NCI-H187 treated with DMSO at 0.1 percent for 48 hours (cell line): Measurements from ENCODE around the gene NRCAM.
"Not testable (repeated sequence)": the region's sequence is repeated elsewhere in the genome, so short reads cannot be mapped to it uniquely, and the experiment has no call there.

Experiments
- DNase-seq: peaks from one replicate; lab custom pipeline; 2025; lab: John Stamatoyannopoulos, UW

Gene NRCAM

DNA sequence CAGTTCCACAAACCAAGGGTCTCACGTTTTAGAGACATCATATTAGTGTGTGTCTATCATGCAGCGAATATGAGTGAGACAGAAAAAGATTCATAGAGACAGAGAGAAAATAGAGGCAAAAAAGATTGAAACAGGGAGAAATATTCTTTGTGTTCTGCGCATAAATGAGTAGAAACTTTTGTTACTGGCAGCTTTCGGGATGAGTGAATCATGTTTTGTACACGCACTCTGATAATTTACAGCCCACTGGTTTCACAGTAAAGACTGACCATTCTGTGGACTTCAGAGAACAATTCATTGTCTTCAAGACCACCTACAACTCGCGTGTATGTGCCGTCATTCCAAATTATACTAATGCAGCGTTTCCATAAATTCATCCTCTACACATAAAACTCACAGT is 60.2 kb downstream of the NRCAM start:
- DNase-seq: no peak

DNA sequence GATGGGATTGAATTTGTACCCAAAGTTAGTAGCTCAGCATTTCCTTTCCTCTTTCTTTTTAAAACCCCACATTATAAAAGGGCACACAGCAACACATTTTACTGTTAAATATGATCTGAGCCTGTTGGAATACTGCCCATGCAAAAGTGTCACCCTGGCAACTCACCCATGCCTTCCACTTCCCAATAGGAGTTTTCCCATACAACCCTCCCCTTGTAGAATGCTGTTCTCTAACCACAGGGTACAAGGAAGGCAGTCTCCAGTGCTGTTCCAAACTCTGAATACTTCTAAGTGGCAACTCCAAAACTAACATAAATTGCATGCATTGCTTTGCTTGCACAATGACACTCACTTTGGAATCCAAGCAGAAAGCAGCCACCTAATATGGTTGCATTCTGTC is 60.8 kb downstream of the NRCAM start:
- DNase-seq: no peak

DNA sequence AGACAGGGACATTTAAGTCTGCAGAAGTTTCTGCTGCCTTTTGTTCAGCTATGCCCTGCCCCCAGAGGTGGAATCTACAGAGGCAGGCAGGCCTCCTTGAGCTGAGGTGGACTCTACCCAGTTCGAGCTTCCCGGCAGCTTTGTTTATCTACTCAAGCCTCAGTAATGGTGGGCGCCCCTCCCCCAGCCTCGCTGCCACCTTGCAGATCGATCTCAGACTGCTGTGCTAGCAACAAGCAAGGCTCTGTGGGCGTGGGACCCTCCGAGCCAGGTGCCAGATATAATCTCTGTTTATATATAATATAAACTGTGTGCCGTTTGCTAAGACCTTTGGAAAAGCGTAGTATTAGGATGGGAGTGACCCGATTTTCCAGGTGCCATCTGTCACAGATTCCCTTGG is 63.1 kb downstream of the NRCAM start:
- DNase-seq: not testable (repeated sequence)

DNA sequence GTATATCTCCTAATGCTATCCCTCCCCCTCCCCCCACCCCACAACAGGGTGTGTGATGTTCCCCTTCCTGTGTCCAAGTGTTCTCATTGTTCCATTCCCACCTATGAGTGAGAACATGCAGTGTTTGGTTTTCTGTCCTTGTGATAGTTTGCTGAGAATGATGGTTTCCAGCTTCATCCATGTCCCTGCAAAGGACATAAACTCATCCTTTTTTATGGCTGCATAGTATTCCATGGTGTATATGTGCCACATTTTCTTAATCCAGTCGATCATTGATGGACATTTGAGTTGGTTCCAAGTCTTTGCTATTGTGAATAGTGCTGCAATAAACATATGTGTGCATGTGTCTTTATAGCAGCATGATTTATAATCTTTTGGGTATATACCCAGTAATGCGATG is 68.5 kb downstream of the NRCAM start:
- DNase-seq: not testable (repeated sequence)

DNA sequence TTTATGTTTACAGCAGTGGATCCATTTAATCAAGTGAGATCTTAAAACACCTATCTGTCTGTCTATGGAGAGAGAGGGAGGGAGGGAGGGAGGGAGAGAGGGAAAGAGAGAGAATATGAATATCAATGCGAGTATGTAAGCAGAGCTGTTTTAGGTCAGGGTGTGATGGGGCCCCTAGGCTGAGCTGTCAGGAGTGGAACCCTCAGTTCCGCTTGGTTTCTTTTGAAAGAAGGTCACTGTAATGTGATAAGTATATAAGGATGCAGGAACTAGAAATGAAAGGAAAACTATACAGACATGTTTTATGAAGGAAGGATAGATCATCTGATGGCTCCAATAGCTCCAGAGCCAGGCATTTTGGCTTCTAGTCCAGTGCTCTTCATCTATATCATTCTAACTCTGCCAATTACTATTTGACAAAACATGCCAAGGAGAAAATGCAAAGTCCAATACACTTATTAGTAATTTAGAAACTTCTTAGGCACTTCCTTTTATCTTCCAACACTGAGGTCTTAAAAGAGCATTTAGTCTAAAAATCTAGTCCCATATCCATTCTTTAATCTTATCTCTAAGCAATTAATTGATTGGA is 70.3 kb downstream of the NRCAM start:
- DNase-seq: peak; percentile 92

DNA sequence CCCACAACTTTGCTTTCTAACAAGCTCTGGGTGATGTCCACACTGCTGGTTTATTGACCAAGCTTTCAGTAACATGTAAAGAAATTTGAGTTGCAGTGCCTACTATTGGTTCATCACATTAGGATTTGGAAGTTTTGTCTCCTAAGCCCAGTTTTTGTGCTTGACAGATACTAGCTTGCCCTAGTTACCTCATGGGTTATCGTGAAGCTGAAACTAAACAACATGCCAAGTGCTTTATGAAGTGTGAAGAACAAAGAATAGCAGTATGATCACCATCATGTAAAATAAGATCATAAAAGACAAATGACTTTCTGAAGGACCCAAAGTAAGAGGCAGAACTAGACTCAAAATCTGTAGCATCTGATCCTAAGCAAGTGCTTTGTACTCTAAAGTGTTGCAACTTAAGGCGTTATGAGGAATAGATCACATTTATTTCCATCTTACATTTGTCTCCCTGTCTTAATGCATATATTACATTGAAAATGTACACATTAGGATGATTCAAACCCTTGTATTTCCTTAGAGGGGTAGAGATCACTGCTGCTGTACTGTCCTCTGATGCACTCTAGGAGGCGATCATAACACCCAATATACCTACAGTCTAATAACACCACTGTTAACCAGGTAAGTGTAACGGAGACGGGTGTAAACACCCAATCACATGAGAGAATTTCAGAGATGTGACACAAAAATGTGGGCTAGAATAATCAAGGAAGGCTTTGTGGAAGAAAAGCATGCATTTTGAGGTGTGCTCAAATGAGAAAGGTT is 71.3 kb downstream of the NRCAM start:
- DNase-seq: no peak

DNA sequence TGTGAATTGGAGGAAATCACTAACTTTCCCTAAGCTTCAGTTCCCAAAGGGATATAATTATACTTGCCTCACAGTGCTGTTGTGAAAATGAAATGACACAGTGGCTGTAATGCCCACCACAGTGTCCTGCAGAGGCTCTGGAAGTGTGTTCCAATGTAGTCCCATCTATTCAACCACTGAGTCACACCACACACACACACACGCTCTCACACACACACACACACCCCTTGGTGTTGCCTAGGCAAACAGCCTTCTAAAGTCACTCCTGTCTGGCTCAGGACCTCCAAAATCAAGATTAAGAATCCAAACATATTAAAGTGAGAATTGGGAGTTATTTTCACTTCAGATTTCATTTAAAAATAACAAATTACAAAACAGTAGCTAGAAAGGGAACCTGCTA is 73.3 kb downstream of the NRCAM start:
- no peak for DNase-seq

DNA sequence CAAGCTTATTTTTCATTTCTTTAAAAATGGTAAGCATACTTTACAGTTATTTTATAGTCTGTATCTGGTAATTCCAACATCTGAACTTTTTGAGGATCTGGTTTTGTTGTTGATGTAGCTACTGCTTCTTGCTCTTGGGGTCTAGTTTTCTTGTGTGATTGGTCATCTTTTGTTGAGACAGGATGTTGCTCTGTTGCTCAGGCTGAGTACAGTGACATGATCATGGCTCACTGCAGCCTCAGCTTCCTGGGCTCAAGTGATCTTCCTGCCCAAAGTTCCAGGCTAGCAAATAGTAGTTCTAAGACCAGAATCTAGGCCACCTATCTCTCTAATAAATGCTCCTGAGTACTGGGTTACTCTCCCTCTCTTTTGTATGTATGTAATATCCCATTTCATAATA is 75.7 kb downstream of the NRCAM start:
- no peak for DNase-seq

DNA sequence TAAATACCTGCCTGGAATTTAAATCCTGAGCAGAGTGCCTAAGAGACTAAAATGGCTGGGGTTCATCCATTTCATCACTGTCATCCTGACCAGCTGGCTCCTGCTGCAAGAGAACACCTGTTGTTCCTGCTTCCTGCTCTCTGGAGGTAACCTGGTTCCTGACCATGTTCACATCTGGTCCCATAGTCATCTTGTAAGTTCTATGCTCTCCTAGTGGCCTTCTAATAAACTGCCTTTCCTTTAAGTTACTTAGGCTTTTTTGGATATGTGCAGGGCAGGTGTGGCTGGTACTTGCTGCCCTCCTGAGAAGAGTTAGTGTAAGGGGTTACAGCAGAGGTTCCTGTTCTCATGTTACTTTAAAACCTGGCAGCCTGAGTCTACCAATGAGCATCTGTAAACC is 80.0 kb downstream of the NRCAM start:
- DNase-seq: no peak

DNA sequence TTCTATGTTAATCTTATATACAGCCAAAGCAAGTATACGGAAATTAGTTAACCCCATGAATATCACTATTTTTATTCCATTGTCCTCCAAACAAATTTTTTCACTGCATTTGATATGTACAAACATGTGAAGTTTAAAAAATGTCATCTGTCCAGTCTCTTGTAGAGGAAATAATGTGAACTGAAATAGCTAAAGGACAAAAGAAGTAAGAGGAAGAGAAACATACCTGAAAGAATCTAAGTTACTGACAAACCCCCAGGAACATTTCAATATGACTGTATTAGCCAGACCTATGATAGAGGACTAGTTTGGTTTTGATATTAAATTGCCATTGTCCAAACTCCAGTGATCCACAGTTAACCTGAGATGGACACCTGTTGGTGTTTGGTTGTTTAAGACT is 80.6 kb downstream of the NRCAM start:
- no peak for DNase-seq

DNA sequence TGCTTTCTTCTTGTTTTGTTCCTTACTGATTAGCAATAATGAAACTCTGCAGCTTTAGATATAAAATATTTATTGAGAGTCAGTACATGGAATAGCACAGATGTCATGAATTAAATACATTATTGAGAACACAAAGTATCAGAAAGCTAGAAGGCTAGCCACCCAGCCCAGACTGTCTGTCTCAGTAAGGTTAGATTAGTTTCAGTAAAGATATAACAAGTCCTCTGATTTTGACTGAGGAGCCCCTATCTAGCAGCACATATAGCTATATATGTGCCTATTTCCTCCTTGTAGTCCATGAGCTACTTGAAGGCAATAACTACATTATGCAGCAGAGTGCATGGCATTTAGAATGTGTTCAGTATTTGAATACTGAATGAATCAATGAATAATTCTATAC is 81.3 kb downstream of the NRCAM start:
- DNase-seq: no peak

DNA sequence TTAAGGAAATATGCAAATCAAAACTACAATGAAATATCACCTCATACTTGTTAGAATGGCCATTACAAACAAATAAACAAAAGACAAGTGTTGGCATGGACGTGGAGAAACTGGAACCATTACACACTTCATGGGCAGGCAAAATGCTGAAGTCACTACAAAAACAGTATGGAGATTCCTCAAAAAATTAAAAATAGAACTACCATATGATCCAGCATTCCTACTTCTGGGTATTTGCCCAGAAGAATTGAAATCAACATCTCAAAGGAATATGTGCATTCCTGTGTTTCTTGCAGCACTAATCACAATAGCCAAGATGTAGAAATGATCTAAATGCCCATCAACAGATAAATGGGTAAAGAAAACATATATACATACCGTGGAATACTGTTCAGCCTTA is 83.6 kb downstream of the NRCAM start:
- no peak for DNase-seq

DNA sequence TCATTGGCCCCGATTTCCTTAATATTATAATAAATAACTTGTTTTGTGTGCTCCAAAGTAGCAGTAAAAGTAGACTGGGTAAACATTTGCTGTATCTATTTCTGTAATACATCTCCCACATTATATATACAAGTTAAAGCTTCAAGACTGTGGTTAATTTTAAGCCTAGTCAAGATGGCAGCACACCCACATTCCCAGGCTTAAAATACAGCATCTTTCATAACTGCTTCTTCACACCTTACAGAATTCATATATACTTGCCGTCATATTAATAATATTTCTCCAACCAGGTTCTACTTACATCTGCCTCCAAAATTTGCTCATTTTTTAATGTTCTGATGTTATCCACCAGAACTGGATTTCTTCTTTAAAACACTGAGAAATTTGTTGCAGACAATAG is 85.6 kb downstream of the NRCAM start:
- no peak for DNase-seq

DNA sequence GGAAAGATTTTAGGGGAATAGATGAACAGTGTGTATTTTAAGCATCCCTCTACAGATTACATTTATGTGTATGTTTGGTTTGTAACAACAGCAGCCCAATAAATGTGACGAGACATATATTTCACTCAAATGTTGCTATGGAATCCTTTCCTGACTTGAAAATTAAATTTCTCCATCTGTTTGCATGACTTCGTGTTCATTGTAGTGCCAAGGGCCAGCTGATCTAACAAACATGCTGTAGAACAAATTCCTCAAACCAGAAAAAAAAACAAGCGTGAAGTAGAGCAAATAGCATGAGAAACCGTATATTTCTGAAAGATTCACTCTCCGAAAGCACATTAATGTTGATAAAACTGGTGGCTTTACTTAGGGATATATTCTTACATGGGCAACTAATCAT is 87.8 kb downstream of the NRCAM start:
- DNase-seq: no peak

DNA sequence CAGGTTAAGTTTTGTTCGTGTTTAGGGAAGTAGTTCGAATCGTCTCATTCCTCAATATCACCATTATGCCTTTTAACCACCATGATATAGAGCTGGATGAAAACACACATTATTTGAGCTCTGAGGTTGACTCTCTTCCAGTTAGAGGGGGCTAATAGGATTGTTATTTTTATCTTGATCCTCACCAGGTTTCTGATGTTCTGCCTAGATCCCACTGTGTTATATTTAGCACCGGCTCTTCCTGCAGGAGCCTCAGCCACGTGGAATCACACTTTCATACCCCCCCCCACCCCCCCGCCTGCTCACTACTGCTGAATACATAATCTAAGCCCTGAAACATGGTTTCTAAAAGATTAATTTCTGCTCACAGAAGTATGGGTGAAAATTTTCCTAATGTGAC is 88.3 kb downstream of the NRCAM start:
- no peak for DNase-seq

DNA sequence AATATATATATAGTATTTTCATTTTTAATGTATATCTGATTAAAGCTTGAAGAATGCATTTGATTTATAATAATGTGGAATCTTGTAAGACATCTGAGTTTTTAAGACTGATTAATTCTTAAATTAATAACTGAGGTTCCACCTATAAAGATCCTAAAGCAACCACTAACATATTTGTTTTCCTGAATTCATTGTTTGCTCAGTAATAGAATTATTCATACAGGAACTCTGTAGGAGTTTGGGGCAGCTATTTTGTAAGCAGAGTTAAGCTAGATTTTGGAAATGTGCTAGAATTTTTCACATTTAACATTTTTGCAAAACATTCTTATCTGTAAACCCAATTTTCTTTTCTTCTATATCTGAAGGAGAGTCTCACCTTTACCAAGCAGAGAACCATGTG is 88.9 kb downstream of the NRCAM start:
- DNase-seq: no peak

DNA sequence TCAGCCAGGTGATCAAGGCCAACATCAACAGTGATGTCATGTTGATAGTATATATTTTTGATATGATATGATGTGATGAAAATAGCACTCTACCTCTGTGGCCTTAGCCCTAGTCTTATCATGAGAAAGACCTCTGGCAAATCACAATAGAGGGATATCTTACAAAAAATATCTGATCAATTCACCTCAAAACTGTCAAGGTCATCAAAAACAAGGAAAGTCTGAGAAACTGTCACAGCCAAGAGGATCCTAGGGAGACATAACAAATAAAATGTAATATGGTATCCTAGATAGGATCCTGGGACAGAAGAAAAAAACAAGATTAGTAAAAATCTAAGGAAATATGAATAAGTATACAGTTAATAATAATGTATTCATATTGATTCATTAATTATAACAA is 92.6 kb downstream of the NRCAM start:
- DNase-seq: no peak

DNA sequence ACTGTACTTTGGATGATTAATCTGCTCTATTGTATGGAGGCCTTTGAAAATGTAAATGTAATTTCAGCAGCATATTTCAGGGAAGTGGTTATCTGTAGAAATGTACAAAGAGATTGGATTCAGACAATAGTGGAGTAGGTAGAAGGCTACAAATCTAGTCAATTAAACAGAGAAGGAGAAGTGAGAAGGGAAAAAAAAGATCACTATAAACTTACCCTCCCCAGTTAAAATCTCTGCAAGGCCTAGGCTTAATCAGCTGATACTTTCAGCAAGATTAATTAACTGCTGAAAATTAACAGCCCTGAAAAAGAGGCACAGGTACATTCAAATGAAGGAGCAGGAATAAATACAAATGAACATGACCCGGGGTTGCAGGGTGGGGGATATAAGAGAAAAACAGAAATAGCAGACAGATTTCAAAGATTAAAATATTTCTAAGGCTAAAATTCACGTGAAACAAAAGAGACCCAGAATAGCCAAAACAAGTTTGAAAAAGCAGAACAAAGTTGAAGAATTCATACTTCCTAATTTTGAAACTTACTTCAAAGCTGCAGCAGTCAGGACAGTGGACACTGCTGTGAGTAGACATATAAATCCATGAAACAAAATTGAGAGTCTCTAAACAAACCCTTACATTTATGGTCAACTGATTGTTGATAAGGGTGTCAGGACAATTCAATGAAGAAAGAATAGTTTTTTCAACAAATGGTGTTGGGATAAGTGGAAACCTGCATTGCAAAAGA is 96.0 kb downstream of the NRCAM start:
- DNase-seq: no peak

DNA sequence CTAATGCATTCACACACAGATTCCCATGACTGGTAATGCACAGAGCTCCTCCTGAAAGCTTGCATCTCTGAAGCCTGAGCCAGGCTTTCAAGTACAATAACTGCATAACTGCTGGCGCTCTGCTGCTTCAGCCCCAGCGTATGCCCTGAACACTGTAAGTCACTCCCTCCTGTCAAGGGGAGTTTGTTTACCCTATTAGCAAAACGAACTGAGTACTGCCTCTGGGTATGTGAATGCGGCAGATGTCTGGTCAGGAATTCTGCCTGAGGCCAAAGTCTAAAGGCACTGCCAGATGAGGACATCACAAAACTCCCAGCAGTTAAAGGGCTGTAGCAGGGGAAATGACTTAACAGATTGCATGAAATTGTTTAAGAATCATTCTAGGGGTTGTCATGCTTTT is 97.7 kb downstream of the NRCAM start:
- peak; percentile 90 for DNase-seq

DNA sequence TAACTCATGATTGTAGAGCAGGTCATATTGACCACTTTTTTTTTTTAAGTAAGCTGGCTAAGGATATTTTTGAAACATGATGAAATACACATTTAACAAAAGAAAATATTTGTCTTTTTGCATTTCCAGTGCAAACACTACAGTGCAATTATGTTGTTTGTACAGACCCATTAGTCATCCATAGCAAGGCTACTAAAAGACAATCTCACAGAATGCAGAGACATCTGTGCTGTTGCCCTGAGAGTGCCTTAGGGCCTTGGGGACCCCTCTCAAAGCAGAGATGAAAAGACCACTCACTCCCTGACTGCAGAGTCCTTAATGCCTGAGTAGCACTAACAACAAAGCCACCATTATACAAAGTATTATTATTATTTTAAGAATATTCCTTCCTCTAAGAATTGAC is 104.5 kb downstream of the NRCAM start:
- DNase-seq: peak; percentile 80

DNA sequence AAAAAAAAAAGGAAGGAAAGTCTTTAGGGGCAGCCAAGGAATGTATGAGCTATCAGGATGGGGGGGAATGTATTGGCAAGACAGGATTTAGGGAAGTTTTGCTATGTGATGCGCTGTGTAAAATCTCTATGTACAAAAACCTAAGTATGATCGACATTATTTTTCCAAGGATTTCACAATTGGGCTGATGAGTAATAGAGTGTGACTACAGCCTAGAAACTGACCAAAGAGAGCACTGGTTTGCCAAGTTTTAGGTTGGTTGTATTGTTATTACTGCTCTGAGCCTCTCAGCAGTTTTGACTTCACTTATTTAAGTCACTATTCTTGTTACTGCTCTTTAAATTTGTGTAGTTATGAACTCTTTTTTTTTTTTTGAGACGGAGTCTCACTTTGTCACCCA is 107.3 kb downstream of the NRCAM start:
- no peak for DNase-seq

DNA sequence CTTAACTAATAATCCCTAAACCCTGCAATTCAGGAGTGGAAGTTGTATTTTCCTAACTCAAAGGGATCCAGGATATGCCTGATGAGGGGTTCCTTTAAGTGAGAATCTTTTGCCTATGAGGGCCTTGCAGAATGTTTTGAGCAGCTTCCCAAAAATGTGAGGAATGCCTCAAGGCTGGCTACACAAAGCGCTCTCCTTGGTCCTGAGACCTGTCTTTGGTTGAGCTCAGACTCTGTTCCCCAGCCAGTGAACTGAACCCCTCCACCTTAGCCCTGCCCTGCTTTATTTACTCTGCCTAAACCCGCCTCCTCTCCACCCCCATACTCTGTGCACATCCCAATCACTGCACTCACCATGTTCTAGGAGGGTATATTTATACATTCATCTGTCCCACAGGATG is 108.6 kb downstream of the NRCAM start:
- DNase-seq: no peak

DNA sequence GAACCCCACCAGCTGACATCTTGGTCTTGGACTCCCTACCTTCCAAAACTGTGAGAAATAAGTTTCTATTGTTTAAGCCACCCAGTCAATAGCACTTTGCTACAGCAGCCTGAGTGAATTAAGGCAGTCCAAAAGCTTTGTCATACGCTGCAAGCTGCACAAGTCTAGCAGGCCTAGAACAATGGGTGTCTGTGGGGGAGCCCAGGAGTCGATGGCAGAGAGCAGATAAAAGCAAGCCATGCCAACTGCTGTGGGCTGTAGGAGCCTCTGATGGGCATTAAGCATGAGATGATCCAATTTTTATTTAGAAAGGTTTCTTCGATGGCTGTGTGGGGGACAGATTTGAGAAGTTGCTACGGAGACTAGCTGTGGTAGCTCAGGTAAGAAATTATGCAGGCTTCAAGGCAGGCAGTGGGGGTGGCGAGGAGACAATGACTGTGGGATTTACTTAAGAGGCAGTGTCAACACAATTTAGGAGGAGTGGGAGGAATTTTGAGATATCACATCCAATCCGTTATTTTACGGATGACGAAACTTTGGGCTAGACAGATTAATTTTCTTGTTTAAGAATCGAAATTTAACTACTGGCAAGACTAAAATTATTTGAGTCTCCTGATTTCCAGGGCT is 110.4 kb downstream of the NRCAM start:
- no peak for DNase-seq
